Right lobe of liver (tissue), 6 donors: ENCODE data around the gene FBLN1. TPM values are rescaled to one million over a fixed set of nuclear protein-coding genes. Genes with fewer than 3 reads are reported as not detected.

Experiments
- ATAC-seq, 4 donors: fragments of 200-7000 bp; cut with Tn5 transposase; one replicate each; pipeline ENCODE4 v1.9.1; 2020; ENCODE audit warnings: mild to moderate bottlenecking in 4 of 4, moderate library complexity in 4 of 4
- DNase-seq, 3 donors: peaks; one replicate each; pipeline ENCODE4 v3.0.0-alpha.2; 2020
- H3K27ac ChIP-seq, 3 donors: fragments of 200-600 bp; one replicate each; pipeline ENCODE4 v1.8.0; 2022
- H3K27me3 ChIP-seq, 2 donors: fragments of 200-600 bp; one replicate each; pipeline ENCODE4 v1.8.0; 2022
- H3K36me3 ChIP-seq, 4 donors: fragments of 200-600 bp; sonication (generic) in 1 of 4; one replicate each; pipeline versions ENCODE4 v1.5.1 to v1.8.0; 2017 to 2022; ENCODE audit warnings: control low read depth in 1 of 4
- H3K4me1 ChIP-seq, 4 donors: fragments of 200-600 bp; sonication (generic) in 1 of 4; one replicate each; pipeline versions ENCODE4 v1.5.1 to v1.8.0; 2017 to 2022; ENCODE audit warnings: control low read depth in 1 of 4
- H3K4me3 ChIP-seq, 3 donors: fragments of 200-600 bp; one replicate each; pipeline ENCODE4 v1.8.0; 2022
- H3K9me3 ChIP-seq, 4 donors: fragments of 200-600 bp; sonication (generic) in 1 of 4; one replicate each; pipeline versions ENCODE4 v1.5.1 to v1.8.0; 2017 to 2022; ENCODE audit warnings: control low read depth in 1 of 4
- POLR2A ChIP-seq: fragments of 450-650 bp; IDR thresholded peaks from one replicate; pipeline ENCODE4 v1.6.1; 2017; ENCODE audit warnings: antibody characterized with exemption, mild to moderate bottlenecking
- WGBS: methylation state at CpG from one replicate; pipeline ENCODE4 v1.1.6; 2018; ENCODE audit warnings: low coverage, low lambda C conversion rate; ENCODE audit not compliant: insufficient coverage; ENCODE audit errors: missing lambda C conversion rate; 5-methylcytosine and 5-hydroxymethylcytosine counted together
- intact Hi-C, 2 donors: fragments of 100-400 bp; cut with DNase I; formaldehyde crosslinking; loops; one replicate each; pipeline versions ENCODE4 v1.11.2 to v1.14.1; 2022
- total RNA-seq, 6 experiments: library from RNA; depleted of rRNA in 2 of 6; stranded (reverse); fragments of >200 nt in 2 of 6; fragmentation: NEBNext Ultra II Directional in 3 of 6; extraction: Animal tissue kit (Norgen Biotek cat#: 25700) in 3 of 6; gene quantifications; one replicate each; pipeline versions ENCODE4 v1.1.0 to v1.2.4, GENCODE V29; 2016 to 2023
- TF ChIP-seq, protein P1 (sequence below), 4 donors: fragments of 200-600 bp in 3 of 4; fragments of 450-650 bp in 1 of 4; IDR thresholded peaks; one replicate each; pipeline versions ENCODE4 v1.5.1 to v1.8.0; 2016 to 2022; ENCODE audit warnings: antibody characterized with exemption in 4 of 4, mild to moderate bottlenecking in 2 of 4
- donor health status: DM: no; HTN: yes; CAD: no.
- donor health status: DM: no; HTN: no; CAD: no.
- donor health status: DM: no; HTN: no; CAD: no.
- donor health status: DM: no; HTN: yes; CAD: no.
- donor health status: DM: no; HTN: yes; CAD: no.

FBLN1 gene
- total RNA-seq, 6 experiments from 2014 or later = 1.6 to 6.6 (median 3.4) TPM

DNA sequence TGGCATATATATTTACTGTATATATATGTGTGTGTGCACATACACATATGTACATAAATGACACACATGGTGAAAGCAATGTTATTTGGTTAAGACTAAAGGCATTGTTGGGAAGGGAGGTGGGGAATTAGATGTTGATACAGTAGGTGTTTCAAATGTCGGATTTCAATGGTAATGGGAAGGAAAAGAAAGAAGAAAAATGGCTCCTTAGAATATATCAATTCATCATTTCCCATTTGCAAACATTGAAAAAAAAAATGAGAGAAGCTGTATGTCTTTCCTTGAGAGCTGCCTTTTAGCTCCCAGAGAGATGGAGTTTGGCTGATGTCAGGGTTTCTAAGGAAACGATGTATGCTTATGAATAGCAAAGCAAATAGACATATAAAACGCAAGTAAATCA, 135.5 kb downstream of the FBLN1 start:
- Histone ChIP-seq H3K9me3 (no peaks in the 10 kb centered on the region), H3K4me3 (no peak overlapping the region), H3K27ac (no peak overlapping the region), H3K4me1 (no peaks in the 10 kb centered on the region), H3K36me3 (no peaks in the 10 kb centered on the region), H3K27me3 (no peaks in the 10 kb centered on the region)
- no peak for DNase-seq
- intact Hi-C loops = no loop called here
- TF ChIP-seq POLR2A = no peak
- TF ChIP-seq, protein P1, sequence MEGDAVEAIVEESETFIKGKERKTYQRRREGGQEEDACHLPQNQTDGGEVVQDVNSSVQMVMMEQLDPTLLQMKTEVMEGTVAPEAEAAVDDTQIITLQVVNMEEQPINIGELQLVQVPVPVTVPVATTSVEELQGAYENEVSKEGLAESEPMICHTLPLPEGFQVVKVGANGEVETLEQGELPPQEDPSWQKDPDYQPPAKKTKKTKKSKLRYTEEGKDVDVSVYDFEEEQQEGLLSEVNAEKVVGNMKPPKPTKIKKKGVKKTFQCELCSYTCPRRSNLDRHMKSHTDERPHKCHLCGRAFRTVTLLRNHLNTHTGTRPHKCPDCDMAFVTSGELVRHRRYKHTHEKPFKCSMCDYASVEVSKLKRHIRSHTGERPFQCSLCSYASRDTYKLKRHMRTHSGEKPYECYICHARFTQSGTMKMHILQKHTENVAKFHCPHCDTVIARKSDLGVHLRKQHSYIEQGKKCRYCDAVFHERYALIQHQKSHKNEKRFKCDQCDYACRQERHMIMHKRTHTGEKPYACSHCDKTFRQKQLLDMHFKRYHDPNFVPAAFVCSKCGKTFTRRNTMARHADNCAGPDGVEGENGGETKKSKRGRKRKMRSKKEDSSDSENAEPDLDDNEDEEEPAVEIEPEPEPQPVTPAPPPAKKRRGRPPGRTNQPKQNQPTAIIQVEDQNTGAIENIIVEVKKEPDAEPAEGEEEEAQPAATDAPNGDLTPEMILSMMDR (IDR thresholded peaks at IDR 0.05) = no peak
- WGBS = 53% methylated on average over 3 of the region's 3 CpGs
- ATAC-seq = no peak

DNA sequence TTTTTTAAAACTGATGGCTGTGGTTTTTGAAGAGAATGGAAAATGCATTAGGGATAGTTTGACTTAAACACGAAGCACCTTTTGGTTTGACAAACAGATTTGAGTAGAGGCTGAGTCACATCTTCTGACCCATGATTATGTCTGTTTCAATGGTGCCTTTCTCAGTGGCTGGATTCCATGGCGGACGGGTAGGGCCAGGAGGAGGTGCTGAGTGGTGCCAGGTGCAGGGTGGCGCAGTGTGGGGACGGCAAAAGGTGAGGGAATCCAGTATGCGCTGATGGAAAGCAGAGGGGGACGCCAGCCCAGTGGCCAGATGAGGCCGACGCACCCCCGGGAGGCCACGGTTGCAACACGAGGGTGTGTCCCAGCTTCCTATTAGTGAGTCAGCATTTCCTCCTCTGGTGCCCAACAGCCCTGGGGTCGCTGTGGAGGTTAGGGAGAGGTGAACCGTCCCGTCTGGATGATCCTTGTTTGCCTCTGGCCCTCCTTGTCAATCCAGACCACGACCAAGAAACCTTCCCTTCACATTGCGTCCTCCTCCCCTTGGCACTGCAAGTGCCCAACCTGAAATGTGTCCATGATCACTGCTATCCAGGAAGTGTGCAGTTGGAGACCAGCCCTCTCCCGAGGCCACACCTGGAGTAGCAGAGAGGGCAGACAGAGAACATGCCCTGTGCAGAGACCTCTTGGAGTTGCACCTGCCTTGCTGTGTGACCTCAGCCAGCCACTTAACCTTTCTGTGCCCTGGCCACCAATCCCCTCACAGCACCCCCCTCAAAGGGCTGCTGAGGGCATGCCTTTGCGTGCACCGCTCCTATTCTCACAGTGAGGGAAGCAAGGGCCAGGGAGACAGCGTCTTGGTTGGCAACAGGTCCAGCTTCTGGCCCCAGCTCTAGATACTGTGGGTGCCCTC, 136.4 kb downstream of the FBLN1 start:
- intact Hi-C loops = no loop called here
- no peak overlapping the region for H3K27ac ChIP-seq
- DNase-seq (peak in 2 of 3 donors; percentile 40 to 50), ATAC-seq (peak; percentile 58 to 72 (median 64))
- H3K9me3 ChIP-seq = no peaks in the 10 kb centered on the region
- WGBS = 50% methylated on average over 8 of the region's 21 CpGs
- TF ChIP-seq, protein P1 (IDR thresholded peaks at IDR 0.05) = no peak
- TF ChIP-seq POLR2A = no peak
- no peak overlapping the region for H3K4me3 ChIP-seq
- no peaks in the 10 kb centered on the region for H3K4me1 ChIP-seq
- H3K27me3 ChIP-seq = no peaks in the 10 kb centered on the region
- H3K36me3 ChIP-seq = no peaks in the 10 kb centered on the region

DNA sequence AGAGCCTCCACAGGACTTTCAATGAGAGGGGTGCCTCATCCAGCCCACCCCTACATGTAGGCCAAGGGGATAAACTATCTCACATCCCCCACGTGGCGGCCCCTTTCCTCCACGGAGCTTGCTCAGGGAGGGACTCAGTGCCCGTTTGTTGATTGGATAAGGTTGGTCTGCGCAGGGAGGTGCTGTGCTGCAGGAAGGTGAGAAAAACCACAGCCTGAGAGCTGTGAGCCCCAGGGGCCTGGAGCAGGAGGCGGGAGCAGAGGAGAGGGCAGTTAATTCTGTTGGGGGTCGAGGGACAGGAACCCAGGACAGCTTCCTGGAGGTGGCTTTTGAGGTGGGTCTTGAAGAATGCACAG, 137.0 kb downstream of the FBLN1 start:
- no peak for TF ChIP-seq POLR2A
- TF ChIP-seq, protein P1 (IDR thresholded peaks at IDR 0.05) = no peak
- Histone ChIP-seq H3K4me3 (no peak overlapping the region), H3K36me3 (no peaks in the 10 kb centered on the region), H3K27ac (no peak overlapping the region), H3K27me3 (no peaks in the 10 kb centered on the region), H3K9me3 (no peaks in the 10 kb centered on the region), H3K4me1 (no peaks in the 10 kb centered on the region)
- DNase-seq (peak in 1 of 3 donors; percentile 28), ATAC-seq (no peak)
- intact Hi-C loops = loop anchor here in 1 of 2 donors (10.0 kb wide), 2 partner anchors 195 to 225 kb away; no protein-coding TSS in a partner anchor
- 32% methylated on average over 5 of the region's 7 CpGs for WGBS

DNA sequence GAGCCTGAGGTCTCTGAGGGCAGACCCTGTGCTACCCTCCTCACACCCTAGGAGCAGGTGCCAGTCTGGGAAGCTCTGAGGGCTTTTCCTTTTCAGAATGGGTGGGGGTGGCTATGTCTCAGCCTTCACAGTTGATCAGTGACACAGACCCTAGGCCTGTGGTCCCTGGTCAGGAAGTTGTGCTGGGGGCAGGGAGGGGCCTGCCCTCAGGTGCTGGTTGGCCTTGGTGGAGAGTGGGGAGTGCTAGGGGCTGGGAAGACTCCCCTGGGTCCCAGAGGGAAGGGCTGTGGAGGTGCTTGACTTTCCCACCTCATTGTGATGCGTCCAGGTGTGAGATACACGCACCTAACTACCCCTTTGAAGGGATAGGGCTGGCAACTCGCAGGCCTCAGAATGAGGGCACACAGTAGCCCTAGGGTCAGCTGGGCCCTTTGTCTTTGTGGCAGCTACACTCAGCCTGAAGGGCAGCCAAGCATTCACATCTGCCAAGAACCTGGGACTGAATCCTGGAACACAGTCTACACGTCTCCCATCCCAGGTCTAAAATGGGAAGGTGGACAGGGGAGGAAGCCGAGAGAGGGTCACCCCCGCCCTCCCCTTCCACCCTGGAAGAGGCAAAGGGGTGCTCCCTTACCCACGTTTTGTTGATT, 137.7 kb downstream of the FBLN1 start:
- Histone ChIP-seq H3K36me3 (no peaks in the 10 kb centered on the region), H3K9me3 (no peaks in the 10 kb centered on the region), H3K4me3 (no peak overlapping the region), H3K27me3 (no peaks in the 10 kb centered on the region), H3K4me1 (peaks cover 0 to 1% (median 0%) of the 10 kb centered on the region in 4 donors), H3K27ac (no peak overlapping the region)
- peak in 1 of 4 donors; percentile 17 for ATAC-seq
- 66% methylated on average over 5 of the region's 7 CpGs for WGBS
- TF ChIP-seq, protein P1 (IDR thresholded peaks at IDR 0.05) = no peak
- no peak for TF ChIP-seq POLR2A
- DNase-seq = peak in 1 of 3 donors; percentile 26
- intact Hi-C loops = loop anchor here in 1 of 2 donors (10.0 kb wide), 2 partner anchors 194 to 224 kb away; no protein-coding TSS in a partner anchor
